22Rv1 (cell line): ENCODE data around the gene MYL10.

Experiments
- CTCF ChIP-seq: fragments of 450-650 bp; IDR thresholded peaks from 2 replicates; pipeline ENCODE4 v1.5.1; 2017; ENCODE audit warnings: mild to moderate bottlenecking
- ZFX ChIP-seq: fragments of 450-650 bp; IDR thresholded peaks from 2 replicates; pipeline ENCODE4 v1.6.1; 2017; ENCODE audit warnings: antibody characterized with exemption, borderline replicate concordance

- TF ChIP-seq CTCF: no peak
- no peak for TF ChIP-seq ZFX
Measured at GRCh38 chr7:101644879-101645278, 15.8 kb upstream of the MYL10 start.
